Measurements from ENCODE around the gene GABRA5.
"Not testable (repeated sequence)": the region's sequence is repeated elsewhere in the genome, so short reads cannot be mapped to it uniquely, and the experiment has no call there.

GABRA5 gene

DNA sequence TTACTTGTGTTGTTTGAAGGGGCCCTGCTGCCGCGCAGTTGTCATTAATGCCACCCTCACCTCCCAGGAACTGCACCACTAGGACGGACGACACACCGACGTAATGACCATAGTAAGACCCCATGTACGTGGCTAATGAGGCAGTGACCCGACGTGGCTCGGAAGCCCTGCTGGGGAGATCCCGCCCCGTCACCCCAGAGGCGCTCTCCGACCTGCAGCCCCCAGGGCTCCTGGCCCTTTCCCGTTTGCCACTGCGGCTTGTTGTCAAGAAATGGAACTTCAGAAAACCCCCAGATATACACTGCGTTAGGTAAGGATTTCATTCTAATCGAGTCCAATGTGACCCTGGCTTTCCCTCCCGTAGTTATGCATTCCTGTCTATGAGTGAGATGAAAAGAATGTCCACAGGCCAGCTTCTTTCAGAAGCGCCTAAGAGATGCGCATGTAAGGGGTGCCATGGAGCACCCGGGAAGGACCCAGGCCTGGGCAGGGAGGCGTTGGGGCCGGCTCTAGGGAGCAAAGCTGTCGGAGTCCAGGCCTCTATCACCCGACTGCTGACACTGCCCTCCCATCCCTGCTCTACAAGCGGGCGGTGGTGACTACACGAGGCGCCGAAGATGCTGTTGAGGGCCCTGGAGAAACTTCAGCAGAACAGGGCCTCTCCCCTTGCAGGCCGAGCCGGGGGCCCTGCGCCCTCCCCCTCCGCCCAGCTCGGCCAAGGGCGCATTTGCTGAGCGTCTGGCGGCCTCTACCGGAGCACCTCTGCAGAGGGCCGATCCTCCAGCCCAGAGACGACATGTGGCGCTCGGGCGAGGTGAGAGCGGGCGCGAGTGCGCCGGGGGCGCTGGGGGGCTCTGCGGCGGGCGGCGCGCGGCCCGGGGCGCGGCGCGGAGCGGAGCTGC lies at the start of gene GABRA5:
Gene GABRA5 (plus strand): TSS at position 765 of the 902 bp plus-strand sequence. CDS start 2,187 bp downstream, outside the sequence.
- no peak within 1 kb of the TSS for H3K4me3 ChIP-seq (ENCODE audit: low read depth, low read length)
- TF ChIP-seq, protein P1, sequence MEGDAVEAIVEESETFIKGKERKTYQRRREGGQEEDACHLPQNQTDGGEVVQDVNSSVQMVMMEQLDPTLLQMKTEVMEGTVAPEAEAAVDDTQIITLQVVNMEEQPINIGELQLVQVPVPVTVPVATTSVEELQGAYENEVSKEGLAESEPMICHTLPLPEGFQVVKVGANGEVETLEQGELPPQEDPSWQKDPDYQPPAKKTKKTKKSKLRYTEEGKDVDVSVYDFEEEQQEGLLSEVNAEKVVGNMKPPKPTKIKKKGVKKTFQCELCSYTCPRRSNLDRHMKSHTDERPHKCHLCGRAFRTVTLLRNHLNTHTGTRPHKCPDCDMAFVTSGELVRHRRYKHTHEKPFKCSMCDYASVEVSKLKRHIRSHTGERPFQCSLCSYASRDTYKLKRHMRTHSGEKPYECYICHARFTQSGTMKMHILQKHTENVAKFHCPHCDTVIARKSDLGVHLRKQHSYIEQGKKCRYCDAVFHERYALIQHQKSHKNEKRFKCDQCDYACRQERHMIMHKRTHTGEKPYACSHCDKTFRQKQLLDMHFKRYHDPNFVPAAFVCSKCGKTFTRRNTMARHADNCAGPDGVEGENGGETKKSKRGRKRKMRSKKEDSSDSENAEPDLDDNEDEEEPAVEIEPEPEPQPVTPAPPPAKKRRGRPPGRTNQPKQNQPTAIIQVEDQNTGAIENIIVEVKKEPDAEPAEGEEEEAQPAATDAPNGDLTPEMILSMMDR (IDR thresholded peaks at IDR 0.05; ENCODE audit: borderline replicate concordance, insufficient read depth, low read depth, low read length): no peak

- not testable (repeated sequence) for H3K4me3 ChIP-seq (ENCODE audit: low read depth, low read length)
These were observed 35.7 kb upstream of the GABRA5 start for GRCh38 chr15:26831191-26831590.

DNA sequence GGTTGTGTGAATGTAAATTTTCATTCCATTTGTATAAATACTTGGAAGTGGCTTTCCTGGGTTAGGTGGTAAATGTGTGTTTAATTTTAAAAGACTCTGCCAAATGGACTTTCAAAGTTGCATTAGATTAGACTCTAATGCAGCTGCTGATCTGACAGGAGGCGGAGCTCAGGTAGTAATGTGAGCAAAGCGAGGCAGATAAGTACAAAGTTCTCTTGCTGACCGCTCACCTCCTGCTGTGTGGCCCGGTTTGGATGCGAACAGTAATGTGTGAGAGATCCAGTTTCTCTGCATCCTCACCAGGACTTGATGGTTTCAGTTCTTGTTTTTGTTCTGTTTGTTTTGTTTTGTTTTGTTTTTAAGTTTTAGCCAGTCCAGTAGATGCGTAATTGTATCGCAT lies 34.9 kb upstream of the GABRA5 start:
- TF ChIP-seq, protein P1 (IDR thresholded peaks at IDR 0.05; ENCODE audit: borderline replicate concordance, insufficient read depth, low read depth, low read length): no peak
- H3K4me3 ChIP-seq (ENCODE audit: low read depth, low read length): no peak overlapping the region

GRCh38 chr15:26838742-26839460 lies 28.0 kb upstream of the GABRA5 start:
- H3K4me3 ChIP-seq (ENCODE audit: low read depth, low read length): no peak overlapping the region
- TF ChIP-seq, protein P1 (IDR thresholded peaks at IDR 0.05; ENCODE audit: borderline replicate concordance, insufficient read depth, low read depth, low read length): peak; percentile 54; the same call in 1 of the 2 replicates

DNA sequence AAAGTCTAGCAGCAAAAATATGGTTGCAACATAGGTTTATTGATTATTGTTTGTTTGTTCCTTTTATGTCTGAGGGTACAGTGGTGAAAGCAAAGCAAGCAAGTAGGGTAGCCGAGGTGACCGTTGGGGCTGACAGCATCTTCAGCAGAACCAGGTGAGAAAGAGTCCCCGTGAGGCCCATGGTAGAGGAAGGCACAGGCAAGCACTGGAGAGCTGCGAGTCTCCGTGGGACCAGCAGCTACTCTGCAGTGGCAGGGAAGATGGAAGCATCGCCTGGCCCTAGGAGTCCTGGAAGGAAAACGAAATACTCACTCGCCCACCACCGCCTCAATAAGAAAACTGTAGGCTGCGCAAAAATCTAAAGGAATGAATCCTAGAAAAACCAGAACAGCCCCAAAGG lies 25.3 kb upstream of the GABRA5 start:
- TF ChIP-seq, protein P1 (IDR thresholded peaks at IDR 0.05; ENCODE audit: borderline replicate concordance, insufficient read depth, low read depth, low read length): no peak
- no peak overlapping the region for H3K4me3 ChIP-seq (ENCODE audit: low read depth, low read length)

GRCh38 chr15:26841941-26842340 lies 24.9 kb upstream of the GABRA5 start:
- TF ChIP-seq, protein P1 (IDR thresholded peaks at IDR 0.05; ENCODE audit: borderline replicate concordance, insufficient read depth, low read depth, low read length): no peak
- H3K4me3 ChIP-seq (ENCODE audit: low read depth, low read length): no peak overlapping the region

DNA sequence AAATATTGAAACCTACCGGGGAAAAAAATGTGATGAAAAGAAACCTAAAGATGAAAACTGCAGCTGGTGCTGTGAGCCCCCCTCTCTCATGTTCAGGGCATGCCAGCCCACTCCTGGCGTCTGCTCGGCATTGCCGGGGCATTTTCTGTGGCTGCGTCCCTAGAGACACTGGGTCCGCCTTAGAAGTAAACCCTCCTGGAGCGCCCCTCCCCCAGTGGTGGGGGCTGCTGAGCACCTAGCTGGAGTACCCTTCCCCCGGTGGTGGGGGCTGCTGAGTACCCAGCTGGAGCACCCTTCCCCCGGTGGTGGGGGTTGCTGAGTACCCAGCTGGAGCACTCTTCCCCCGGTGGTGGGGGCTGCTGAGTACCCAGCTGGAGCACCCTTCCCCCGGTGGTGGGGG lies 24.5 kb upstream of the GABRA5 start:
- H3K4me3 ChIP-seq (ENCODE audit: low read depth, low read length): no peak overlapping the region
- TF ChIP-seq, protein P1 (IDR thresholded peaks at IDR 0.05; ENCODE audit: borderline replicate concordance, insufficient read depth, low read depth, low read length): no peak
